Activated naive CD4-positive, alpha-beta T cell treated with anti-CD3 and anti-CD28 coated beads, Interleukin-2, amount 50 U/mL, for 72 hours (primary cell): Measurements from ENCODE around the gene LOXHD1. TPM values are rescaled to one million over a fixed set of nuclear protein-coding genes. Genes with fewer than 3 reads are reported as not detected.

ENCODE experiments used
- ATAC-seq, 2 donors: fragments of 150-1000 bp; cut with Tn5 transposase; 2 replicates each; pipeline ENCODE4 v1.10.0; 2021; ENCODE audit warnings: mild to moderate bottlenecking in 2 of 2, moderate library complexity in 2 of 2
- DNase-seq, 2 donors: peaks; one replicate each; pipeline ENCODE4 v3.0.0; 2021 to 2022; ENCODE audit warnings: low spot score in 2 of 2
- H3K27ac Mint-ChIP-seq, 2 donors: one replicate each; pipeline ENCODE4 v1.8.0; 2022; ENCODE audit warnings: mild to moderate bottlenecking in 2 of 2, mixed read lengths in 2 of 2
- H3K36me3 Mint-ChIP-seq, 2 donors: one replicate each; pipeline ENCODE4 v1.8.0; 2022; ENCODE audit warnings: mixed read lengths in 2 of 2
- H3K9me3 Mint-ChIP-seq, 2 donors: one replicate each; pipeline ENCODE4 v1.8.0; 2022; ENCODE audit warnings: mixed read lengths in 2 of 2
- total RNA-seq, 2 donors: library from RNA; stranded (reverse); gene quantifications; one replicate each; pipeline ENCODE4 v1.2.3, GENCODE V29; 2022

Gene LOXHD1
- total RNA-seq, 2 donors from 2014 or later = 0.10 to 0.14 TPM

- ATAC-seq (no peak), DNase-seq (no peak)
- peaks cover 5 to 8% of the 10 kb centered on the region in 2 donors for H3K9me3 Mint-ChIP-seq
- H3K36me3 Mint-ChIP-seq = peaks cover 0 to 7% of the 10 kb centered on the region in 2 donors
- H3K27ac Mint-ChIP-seq = no peak overlapping the region
Observed at GRCh38 chr18:46447323-46447722, 209.7 kb downstream of the LOXHD1 start.

GRCh38 chr18:46445522-46446313 is 211.3 kb downstream of the LOXHD1 start:
- peaks cover 5 to 8% of the 10 kb centered on the region in 2 donors for H3K9me3 Mint-ChIP-seq
- peaks cover 0 to 7% of the 10 kb centered on the region in 2 donors for H3K36me3 Mint-ChIP-seq
- DNase-seq = no peak
- no peak for ATAC-seq
- no peak overlapping the region for H3K27ac Mint-ChIP-seq

- no peak overlapping the region for H3K27ac Mint-ChIP-seq
- no peaks in the 10 kb centered on the region for H3K9me3 Mint-ChIP-seq
- DNase-seq (no peak), ATAC-seq (no peak)
- no peaks in the 10 kb centered on the region for H3K36me3 Mint-ChIP-seq
Observed at GRCh38 chr18:46439037-46439436, 218.0 kb downstream of the LOXHD1 start.

GRCh38 chr18:46437061-46437460 is 220.0 kb downstream of the LOXHD1 start:
- H3K27ac Mint-ChIP-seq = no peak overlapping the region
- H3K36me3 Mint-ChIP-seq = no peaks in the 10 kb centered on the region
- no peak for ATAC-seq

GRCh38 chr18:46436621-46437020 is 220.4 kb downstream of the LOXHD1 start:
- Mint-ChIP-seq H3K9me3 (no peaks in the 10 kb centered on the region), H3K36me3 (no peaks in the 10 kb centered on the region), H3K27ac (no peak overlapping the region)
- DNase-seq = no peak
- ATAC-seq = no peak

More at GRCh38 chr18:46437061-46437460, 220.0 kb downstream of the LOXHD1 start:
- no peak for DNase-seq
- no peaks in the 10 kb centered on the region for H3K9me3 Mint-ChIP-seq

- no peak for ATAC-seq
- no peak overlapping the region for H3K27ac Mint-ChIP-seq
- DNase-seq = no peak
- no peaks in the 10 kb centered on the region for H3K9me3 Mint-ChIP-seq
- H3K36me3 Mint-ChIP-seq = no peaks in the 10 kb centered on the region
Observed at GRCh38 chr18:46435031-46435430, 222.0 kb downstream of the LOXHD1 start.

- Mint-ChIP-seq H3K27ac (no peak overlapping the region), H3K9me3 (no peaks in the 10 kb centered on the region), H3K36me3 (no peaks in the 10 kb centered on the region)
- DNase-seq (no peak), ATAC-seq (no peak)
Observed at GRCh38 chr18:46434629-46435028, 222.4 kb downstream of the LOXHD1 start.

- no peaks in the 10 kb centered on the region for H3K36me3 Mint-ChIP-seq
- no peak for DNase-seq
- ATAC-seq = no peak
- H3K9me3 Mint-ChIP-seq = no peaks in the 10 kb centered on the region
- no peak overlapping the region for H3K27ac Mint-ChIP-seq
Observed at GRCh38 chr18:46433121-46433826, 223.7 kb downstream of the LOXHD1 start.

- H3K27ac Mint-ChIP-seq = no peak overlapping the region
- no peak for DNase-seq
- no peaks in the 10 kb centered on the region for H3K9me3 Mint-ChIP-seq
- ATAC-seq = no peak
- H3K36me3 Mint-ChIP-seq = no peaks in the 10 kb centered on the region
Observed at GRCh38 chr18:46431522-46432171, 225.4 kb downstream of the LOXHD1 start.

GRCh38 chr18:46429649-46430224 is 227.3 kb downstream of the LOXHD1 start:
- Mint-ChIP-seq H3K27ac (no peak overlapping the region), H3K36me3 (no peaks in the 10 kb centered on the region), H3K9me3 (no peaks in the 10 kb centered on the region)
- no peak for ATAC-seq
- no peak for DNase-seq

- no peaks in the 10 kb centered on the region for H3K9me3 Mint-ChIP-seq
Observed at GRCh38 chr18:46429130-46429529, 227.9 kb downstream of the LOXHD1 start.

GRCh38 chr18:46428368-46428767 is 228.7 kb downstream of the LOXHD1 start:
- DNase-seq = no peak
- no peaks in the 10 kb centered on the region for H3K9me3 Mint-ChIP-seq
- ATAC-seq = no peak
- no peaks in the 10 kb centered on the region for H3K36me3 Mint-ChIP-seq
- H3K27ac Mint-ChIP-seq = no peak overlapping the region

More at GRCh38 chr18:46429130-46429529, 227.9 kb downstream of the LOXHD1 start:
- no peak overlapping the region for H3K27ac Mint-ChIP-seq
- H3K36me3 Mint-ChIP-seq = no peaks in the 10 kb centered on the region
- DNase-seq (no peak), ATAC-seq (no peak)

- Mint-ChIP-seq H3K27ac (no peak overlapping the region), H3K9me3 (no peaks in the 10 kb centered on the region), H3K36me3 (no peaks in the 10 kb centered on the region)
- no peak for DNase-seq
- ATAC-seq = no peak
Observed at GRCh38 chr18:46427216-46427995, 229.6 kb downstream of the LOXHD1 start.
